Astrocyte of the cerebellum (primary cell): ENCODE data around the gene STYX.

Experiments
- DNase-seq: peaks from one replicate; pipeline ENCODE4 v3.0.0-alpha.2; 2011; ENCODE audit warnings: low read depth
- H3K4me3 ChIP-seq: 2 replicates; pipeline ENCODE4 v1.5.1; 2011; ENCODE audit warnings: mild to moderate bottlenecking, low read depth, low read length, moderate library complexity
- CTCF ChIP-seq: IDR thresholded peaks from 2 replicates; pipeline ENCODE4 v1.5.1; 2012; ENCODE audit warnings: low read length, low read depth, moderate library complexity, mild to moderate bottlenecking; ENCODE audit errors: missing control alignments
- in situ Hi-C: cut with HindIII; loops from 2 replicates; pipeline ENCODE4 v1.10.0; 2017; ENCODE audit warnings: low sequenced_read_pairs

The STYX gene

GRCh38 chr14:52793061-52793460 is 63.1 kb downstream of the STYX start:
- no peak overlapping the region for H3K4me3 ChIP-seq
- TF ChIP-seq CTCF = no peak
- in situ Hi-C loops = no loop called here
- DNase-seq = no peak

- no peak for TF ChIP-seq CTCF
- H3K4me3 ChIP-seq = no peak overlapping the region
- no peak for DNase-seq
- in situ Hi-C loops = no loop called here
Measured at GRCh38 chr14:52797653-52798052, 67.7 kb downstream of the STYX start.

- H3K4me3 ChIP-seq = no peak overlapping the region
- in situ Hi-C loops = no loop called here
- TF ChIP-seq CTCF = no peak
- no peak for DNase-seq
Measured at GRCh38 chr14:52798826-52799225, 68.9 kb downstream of the STYX start.

GRCh38 chr14:52801014-52801712 is 71.2 kb downstream of the STYX start:
- no peak for TF ChIP-seq CTCF
- H3K4me3 ChIP-seq = no peak overlapping the region
- DNase-seq = peak; percentile 16
- in situ Hi-C loops = no loop called here

GRCh38 chr14:52802597-52802996 is 72.6 kb downstream of the STYX start:
- H3K4me3 ChIP-seq = no peak overlapping the region
- DNase-seq = no peak
- in situ Hi-C loops = no loop called here
- no peak for TF ChIP-seq CTCF

- in situ Hi-C loops = no loop called here
- TF ChIP-seq CTCF = no peak
Measured at GRCh38 chr14:52806115-52806514, 76.1 kb downstream of the STYX start.

More at GRCh38 chr14:52806115-52806514, 76.1 kb downstream of the STYX start:
- no peak overlapping the region for H3K4me3 ChIP-seq
- no peak for DNase-seq
